Measurements from ENCODE around the gene OR6C65.
"Not testable (repeated sequence)": the region's sequence is repeated elsewhere in the genome, so short reads cannot be mapped to it uniquely, and the experiment has no call there.

Gene OR6C65

GRCh38 chr12:55400229-55400628 lies at the start of gene OR6C65:
TSS of gene OR6C65 (plus strand) at chr12:55400529. CDS start at chr12:55400529, 0 bp downstream.
- no peak for DNase-seq (ENCODE audit: low read depth)

- DNase-seq (ENCODE audit: low read depth): not testable (repeated sequence)
Observed at GRCh38 chr12:55355338-55355737, 45.0 kb upstream of the OR6C65 start.

- no peak for DNase-seq (ENCODE audit: low read depth)
Observed at GRCh38 chr12:55362675-55363074, 37.7 kb upstream of the OR6C65 start, which contains the start of gene OR6C75. TSS of gene OR6C75 (plus strand) at chr12:55362975. CDS start at chr12:55365111, 2,136 bp downstream.

- no peak for DNase-seq (ENCODE audit: low read depth)
Observed at GRCh38 chr12:55365086-55365485, 35.2 kb upstream of the OR6C65 start.

- DNase-seq (ENCODE audit: low read depth): no peak
Observed at GRCh38 chr12:55372521-55372920, 27.8 kb upstream of the OR6C65 start.

DNA sequence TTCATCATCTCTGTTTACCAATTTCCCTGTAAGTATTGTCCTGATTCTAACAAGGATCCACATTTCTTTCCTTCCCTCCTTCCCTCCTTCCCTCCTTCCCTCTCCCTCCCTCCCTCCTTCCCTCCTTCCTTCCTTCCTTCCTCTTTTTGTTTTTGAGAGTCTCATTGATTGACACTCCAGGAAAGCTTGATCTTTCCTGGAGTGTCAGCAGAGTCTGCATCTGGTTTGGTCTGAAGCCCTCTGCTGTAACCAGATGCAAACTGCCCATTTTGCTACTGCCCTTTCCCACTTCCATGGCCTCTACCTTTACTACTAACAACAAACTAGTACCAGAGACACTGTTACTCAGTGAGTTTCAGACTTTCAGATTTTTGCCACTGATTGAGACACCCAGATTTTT lies 14.4 kb upstream of the OR6C65 start:
- no peak for DNase-seq (ENCODE audit: low read depth)

- DNase-seq (ENCODE audit: low read depth): no peak
Observed at GRCh38 chr12:55392032-55392795, 8.1 kb upstream of the OR6C65 start.

DNA sequence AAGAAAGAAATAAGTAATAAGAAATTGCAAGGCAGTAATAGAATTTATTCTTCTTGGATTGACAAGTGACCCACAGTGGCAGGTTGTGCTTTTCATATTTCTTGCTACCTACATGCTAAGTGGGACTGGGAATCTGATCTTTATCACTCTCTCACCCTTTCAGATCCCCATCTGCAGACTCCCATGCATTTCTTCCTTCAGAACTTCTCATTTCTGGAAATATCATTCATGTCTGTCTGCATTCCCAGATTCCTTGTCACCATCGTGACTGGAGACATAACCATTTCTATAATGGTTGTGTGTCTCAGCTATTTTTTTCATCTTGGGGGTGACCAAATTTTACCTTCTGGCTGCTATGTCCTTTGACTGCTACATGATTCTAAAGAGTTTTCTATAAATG lies 4.0 kb upstream of the OR6C65 start:
- no peak for DNase-seq (ENCODE audit: low read depth)

DNA sequence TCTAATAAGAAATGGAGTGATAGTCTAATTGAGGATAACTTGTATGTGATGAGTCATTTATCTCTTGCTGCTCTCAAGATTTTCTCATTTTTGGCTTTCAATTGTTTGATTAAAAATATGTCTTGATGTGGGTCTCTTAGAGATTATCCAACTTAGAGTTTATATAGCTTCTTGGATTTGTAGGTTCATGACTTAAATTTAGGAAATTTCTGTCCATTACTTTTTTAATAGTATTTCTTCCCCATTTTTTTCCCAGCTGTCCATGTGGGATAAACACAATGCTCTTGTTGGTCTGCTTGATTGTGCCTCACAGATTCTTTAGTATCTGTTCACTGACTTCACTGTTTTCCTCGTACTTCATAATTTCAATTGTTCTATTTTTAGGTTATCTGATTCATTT lies 7.5 kb downstream of the OR6C65 start:
- DNase-seq (ENCODE audit: low read depth): no peak

DNA sequence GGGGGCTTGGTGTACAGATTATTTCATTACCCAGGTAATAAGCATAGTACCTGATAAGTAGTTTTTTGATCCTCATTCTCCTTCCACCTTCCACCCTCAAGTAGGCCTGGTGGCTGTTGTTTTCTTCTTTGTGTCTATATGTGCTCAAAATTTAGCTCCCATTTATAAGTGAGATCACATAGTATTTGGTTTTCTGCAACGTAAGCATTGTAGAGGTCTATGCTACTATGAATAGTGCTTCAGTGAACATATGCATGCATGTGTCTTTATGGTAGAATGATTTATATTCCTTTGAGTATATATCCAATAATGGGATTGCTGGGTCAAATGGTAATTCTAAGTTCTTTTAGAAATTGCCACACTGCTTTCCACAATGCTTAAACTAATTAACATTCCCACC lies 8.8 kb downstream of the OR6C65 start:
- not testable (repeated sequence) for DNase-seq (ENCODE audit: low read depth)

DNA sequence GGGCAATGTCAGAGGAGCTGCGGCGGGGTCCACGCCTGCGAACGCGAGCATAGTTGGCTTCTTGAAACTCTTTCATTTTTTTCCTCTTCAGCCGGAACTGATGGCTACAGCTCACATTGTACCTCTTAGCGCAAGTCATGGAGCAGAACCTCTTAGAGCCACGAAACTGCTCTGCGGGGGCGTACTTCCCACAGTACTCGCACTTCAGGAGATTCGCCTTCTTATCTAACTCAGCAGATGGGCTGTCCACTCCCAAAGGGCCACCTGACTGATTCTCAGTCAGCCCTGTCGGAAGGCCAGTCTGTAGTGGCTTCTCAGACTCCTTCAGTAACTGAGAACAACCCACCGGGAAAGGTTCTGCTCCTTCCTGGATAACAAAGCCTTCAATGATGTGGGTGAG lies 11.8 kb downstream of the OR6C65 start:
- not testable (repeated sequence) for DNase-seq (ENCODE audit: low read depth)

DNA sequence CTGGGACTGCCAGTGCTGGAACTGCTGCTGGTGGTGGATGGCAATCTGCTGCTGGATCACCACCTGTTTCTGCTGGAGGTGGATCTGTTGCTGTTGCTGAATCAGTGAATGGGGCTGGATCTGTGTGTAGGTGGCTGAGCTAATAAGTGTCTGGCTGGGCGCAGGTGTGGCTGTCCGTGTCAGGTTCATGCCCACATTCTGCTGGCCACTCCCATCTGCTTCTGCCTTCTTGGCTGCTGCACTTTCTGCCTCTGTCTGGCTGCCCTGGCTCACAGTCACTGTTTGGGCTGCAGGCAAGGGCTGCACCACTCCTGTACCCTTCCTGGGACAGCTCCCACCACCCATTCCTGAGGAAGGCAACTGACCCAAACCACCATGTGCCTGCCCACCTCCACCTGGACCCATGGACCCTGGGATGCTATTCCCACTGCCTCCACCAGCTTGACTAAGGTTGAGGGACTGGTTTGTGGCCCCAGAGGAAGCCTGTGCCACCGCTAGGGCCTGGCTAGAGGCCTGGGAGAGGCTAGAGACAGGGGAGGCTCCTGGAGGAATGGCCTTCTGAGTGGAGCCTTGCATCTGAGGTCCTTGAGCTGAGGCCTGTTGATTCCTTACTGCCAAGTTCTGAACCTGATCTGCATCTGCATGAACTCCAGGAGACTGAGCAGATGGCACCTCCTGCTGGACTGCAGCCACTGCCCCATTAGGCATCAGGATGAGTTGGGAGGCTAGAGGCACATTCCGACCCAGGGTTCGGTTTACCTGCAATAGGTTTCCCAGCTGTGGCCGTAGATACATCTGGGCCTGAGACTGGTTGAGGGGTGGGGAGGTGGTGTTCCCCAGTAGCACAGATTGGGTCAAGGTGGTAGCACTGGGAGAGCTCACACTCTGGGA lies 13.4 kb downstream of the OR6C65 start:
- DNase-seq (ENCODE audit: low read depth): not testable (repeated sequence)

DNA sequence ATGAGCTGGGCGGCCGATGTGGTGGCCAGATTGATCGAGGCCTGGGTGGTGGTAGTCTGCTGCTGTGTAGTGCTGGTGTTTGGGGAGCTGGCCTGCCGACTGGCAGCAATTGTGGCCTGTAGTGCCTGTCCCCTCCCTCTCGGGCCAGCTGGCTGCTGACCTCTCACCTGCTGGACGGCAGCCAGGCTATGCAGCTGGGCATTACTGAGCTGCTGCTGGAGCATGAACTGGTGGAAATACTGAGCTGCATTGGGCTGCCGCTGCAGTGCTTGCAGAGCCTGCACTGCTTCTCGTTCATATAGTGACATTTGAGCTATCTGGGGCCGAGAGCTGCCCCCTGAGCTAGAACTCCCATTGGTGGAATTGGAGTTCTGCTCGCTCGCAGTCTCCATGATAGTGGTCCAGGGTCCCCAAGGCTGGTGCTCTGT lies 14.1 kb downstream of the OR6C65 start:
- DNase-seq (ENCODE audit: low read depth): not testable (repeated sequence)

- DNase-seq (ENCODE audit: low read depth): not testable (repeated sequence)
Observed at GRCh38 chr12:55414889-55415288, 14.6 kb downstream of the OR6C65 start.

DNA sequence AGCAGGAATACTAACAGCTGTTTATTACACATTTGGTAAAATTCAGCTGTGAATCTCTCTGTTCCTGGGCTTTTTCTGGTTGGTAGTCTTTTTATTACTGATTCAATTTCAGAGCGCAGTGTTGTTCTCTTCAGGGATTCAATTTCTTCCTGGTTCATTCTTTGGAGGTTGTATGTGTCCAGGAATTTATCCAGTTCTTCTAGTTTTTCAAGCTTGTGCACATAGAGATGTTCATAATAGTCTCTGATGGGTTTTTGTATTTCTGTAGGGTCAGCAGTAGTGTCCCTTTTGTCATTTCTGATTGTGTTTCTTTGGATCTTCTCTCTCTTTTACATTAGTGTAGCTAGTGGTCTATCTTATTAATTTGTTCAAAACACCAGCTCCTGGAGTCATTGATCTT lies 16.6 kb downstream of the OR6C65 start:
- no peak for DNase-seq (ENCODE audit: low read depth)

- no peak for DNase-seq (ENCODE audit: low read depth)
Observed at GRCh38 chr12:55420307-55420962, 20.1 kb downstream of the OR6C65 start.

DNA sequence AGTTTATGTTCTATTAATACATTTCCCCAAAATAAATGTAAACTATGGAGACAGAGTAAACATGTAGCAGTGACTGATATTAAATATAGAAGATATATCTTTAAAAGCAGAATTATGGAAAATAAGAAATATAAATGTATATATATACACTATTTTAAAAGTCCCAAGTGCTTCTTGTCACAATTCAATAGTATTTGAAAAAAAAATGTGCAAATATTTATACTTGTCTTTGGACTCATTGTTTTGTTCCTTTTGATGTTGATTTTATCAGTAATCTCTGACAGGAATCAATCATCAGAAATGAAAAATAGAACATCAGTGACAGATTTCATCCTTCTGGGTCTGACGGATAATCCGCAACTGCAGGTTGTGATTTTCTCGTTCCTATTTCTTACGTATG lies 25.6 kb downstream of the OR6C65 start, which contains the start of gene OR6C76:
Gene OR6C76 (plus strand): TSS at position 301 of the 400 bp plus-strand sequence. CDS start 0 bp downstream, at position 301.
- DNase-seq (ENCODE audit: low read depth): no peak

GRCh38 chr12:55428331-55429243 lies 28.3 kb downstream of the OR6C65 start:
- no peak for DNase-seq (ENCODE audit: low read depth)

- DNase-seq (ENCODE audit: low read depth): not testable (repeated sequence)
Observed at GRCh38 chr12:55441233-55441632, 40.9 kb downstream of the OR6C65 start.

GRCh38 chr12:55443776-55444175 lies 43.4 kb downstream of the OR6C65 start, which contains the start of gene OR6C2:
TSS of gene OR6C2 (plus strand) at chr12:55444076. CDS start at chr12:55452214, 8,138 bp downstream.
- DNase-seq (ENCODE audit: low read depth): no peak

GRCh38 chr12:55445357-55445756 lies 45.0 kb downstream of the OR6C65 start:
- no peak for DNase-seq (ENCODE audit: low read depth)

Measured in ELR (cell line).